Stimulated activated CD4-positive, alpha-beta T cell treated with anti-CD3 and anti-CD28 coated beads, Interleukin-2, amount 100 ng/mL, for 4 hours (primary cell): Measurements from ENCODE around the gene PRKX.
"Not testable (repeated sequence)": the region's sequence is repeated elsewhere in the genome, so short reads cannot be mapped to it uniquely, and the experiment has no call there.

Experiments
- DNase-seq: peaks from one replicate; pipeline ENCODE4 v3.0.0-alpha.2; 2020; ENCODE audit warnings: low read depth

Gene PRKX

GRCh38 chrX:3653111-3653510 lies 60.3 kb downstream of the PRKX start:
- no peak for DNase-seq

GRCh38 chrX:3651277-3651676 lies 62.2 kb downstream of the PRKX start:
- no peak for DNase-seq

- no peak for DNase-seq
These were observed 65.4 kb downstream of the PRKX start for GRCh38 chrX:3648084-3648483.

- not testable (repeated sequence) for DNase-seq
These were observed 73.4 kb downstream of the PRKX start for GRCh38 chrX:3639858-3640631.

GRCh38 chrX:3639236-3639635 lies 74.2 kb downstream of the PRKX start:
- DNase-seq, result no peak

- peak; percentile 4 for DNase-seq
These were observed 75.1 kb downstream of the PRKX start for GRCh38 chrX:3638280-3638873.

GRCh38 chrX:3636803-3637202 lies 76.6 kb downstream of the PRKX start:
- DNase-seq, result no peak

- DNase-seq, result no peak
These were observed 82.3 kb downstream of the PRKX start for GRCh38 chrX:3631196-3631595.

GRCh38 chrX:3627594-3627993 lies 85.9 kb downstream of the PRKX start:
- DNase-seq, result no peak

- DNase-seq, result no peak
These were observed 92.0 kb downstream of the PRKX start for GRCh38 chrX:3621414-3621813.

- not testable (repeated sequence) for DNase-seq
These were observed 101.7 kb downstream of the PRKX start for GRCh38 chrX:3611744-3612143.

- no peak for DNase-seq
These were observed 103.6 kb downstream of the PRKX start for GRCh38 chrX:3609810-3610209.

- no peak for DNase-seq
These were observed 110.3 kb downstream of the PRKX start for GRCh38 chrX:3603026-3603661.

- DNase-seq, result no peak
These were observed 113.5 kb downstream of the PRKX start for GRCh38 chrX:3599802-3600430.

GRCh38 chrX:3598709-3599108 lies 114.7 kb downstream of the PRKX start:
- no peak for DNase-seq

GRCh38 chrX:3598046-3598605 lies 115.3 kb downstream of the PRKX start:
- DNase-seq, result no peak

- no peak for DNase-seq
These were observed 121.3 kb downstream of the PRKX start for GRCh38 chrX:3592184-3592583.

GRCh38 chrX:3589474-3589873 lies 124.0 kb downstream of the PRKX start:
- no peak for DNase-seq

- DNase-seq, result no peak
These were observed 127.7 kb downstream of the PRKX start for GRCh38 chrX:3585719-3586118.

- no peak for DNase-seq
These were observed 128.9 kb downstream of the PRKX start for GRCh38 chrX:3584415-3584996.

GRCh38 chrX:3582451-3582850 lies 131.0 kb downstream of the PRKX start:
- DNase-seq, result no peak

GRCh38 chrX:3581609-3582108 lies 131.8 kb downstream of the PRKX start:
- no peak for DNase-seq
